Stimulated activated CD4-positive, alpha-beta T cell treated with anti-CD3 and anti-CD28 coated beads, Interleukin-2, amount 100 ng/mL, for 4 hours (primary cell): ENCODE measurements around the gene CLEC9A.

Experiments
- DNase-seq: peaks from one replicate; pipeline ENCODE4 v3.0.0-alpha.2; 2020; ENCODE audit warnings: low read depth

The CLEC9A gene

GRCh38 chr12:10111451-10111850 lies 81.0 kb downstream of the CLEC9A start:
- DNase-seq = no peak

- no peak for DNase-seq
These were observed 82.6 kb downstream of the CLEC9A start for GRCh38 chr12:10113075-10113474.

- DNase-seq = no peak
These were observed 83.4 kb downstream of the CLEC9A start for GRCh38 chr12:10113920-10114319.

- DNase-seq = no peak
These were observed 84.8 kb downstream of the CLEC9A start for GRCh38 chr12:10115311-10115710.
